Nephron (organoid): Measurements from ENCODE around the gene ARHGAP15.

Source experiments
- H3K27ac Mint-ChIP-seq, 3 experiments: 2 replicates each; pipeline ENCODE4 v1.8.0; 2020; ENCODE audit warnings: mixed read lengths in 3 of 3, mild to moderate bottlenecking in 2 of 3, moderate library complexity in 1 of 3
- H3K27me3 Mint-ChIP-seq: 2 replicates; pipeline ENCODE4 v1.8.0; 2021; ENCODE audit warnings: low read depth, mild to moderate bottlenecking, moderate library complexity, mixed read lengths
- H3K36me3 Mint-ChIP-seq: 2 replicates; pipeline ENCODE4 v1.8.0; 2020; ENCODE audit warnings: low read depth, mixed read lengths
- H3K4me1 Mint-ChIP-seq: 2 replicates; pipeline ENCODE4 v1.8.0; 2020; ENCODE audit warnings: mixed read lengths
- H3K4me3 Mint-ChIP-seq, 3 experiments: 2 replicates each; pipeline ENCODE4 v1.8.0; 2020; ENCODE audit warnings: mild to moderate bottlenecking in 3 of 3, mixed read lengths in 3 of 3, moderate library complexity in 2 of 3
- H3K9me3 Mint-ChIP-seq: 2 replicates; pipeline ENCODE4 v1.8.0; 2020; ENCODE audit warnings: mixed read lengths
- TF ChIP-seq, protein P1 (sequence below), 3 experiments: fragments of 200-600 bp; sonication (generic); IDR thresholded peaks; one replicate each; pipeline ENCODE4 v1.5.0; 2021; ENCODE audit warnings: antibody characterized with exemption in 3 of 3; ENCODE audit not compliant: unreplicated experiment in 3 of 3

The ARHGAP15 gene

DNA sequence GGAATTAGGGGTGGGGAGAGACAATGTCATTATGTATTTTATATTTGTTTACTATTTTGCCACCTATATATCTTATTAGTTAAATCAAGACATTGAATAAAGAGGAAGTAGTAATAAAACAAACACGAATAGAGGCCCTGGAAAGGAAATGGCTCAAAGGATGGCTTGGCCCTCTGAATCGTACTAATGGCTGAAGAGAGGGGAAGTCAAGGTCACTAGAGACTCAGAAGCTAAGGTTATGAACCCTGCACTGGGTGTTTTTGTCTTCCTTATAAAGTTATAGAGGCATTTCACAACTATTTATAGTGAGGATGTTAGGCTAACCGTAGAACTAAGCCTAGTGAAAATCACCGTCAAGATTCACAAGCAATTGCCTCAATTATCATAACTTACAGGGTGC, 685.9 kb downstream of the ARHGAP15 start:
- Mint-ChIP-seq H3K4me3 (no peak overlapping the region), H3K27me3 (no peaks in the 10 kb centered on the region), H3K4me1 (peaks cover 8% of the 10 kb centered on the region), H3K27ac (no peak overlapping the region), H3K9me3 (peaks cover 6% of the 10 kb centered on the region), H3K36me3 (no peaks in the 10 kb centered on the region)
- TF ChIP-seq, protein P1, sequence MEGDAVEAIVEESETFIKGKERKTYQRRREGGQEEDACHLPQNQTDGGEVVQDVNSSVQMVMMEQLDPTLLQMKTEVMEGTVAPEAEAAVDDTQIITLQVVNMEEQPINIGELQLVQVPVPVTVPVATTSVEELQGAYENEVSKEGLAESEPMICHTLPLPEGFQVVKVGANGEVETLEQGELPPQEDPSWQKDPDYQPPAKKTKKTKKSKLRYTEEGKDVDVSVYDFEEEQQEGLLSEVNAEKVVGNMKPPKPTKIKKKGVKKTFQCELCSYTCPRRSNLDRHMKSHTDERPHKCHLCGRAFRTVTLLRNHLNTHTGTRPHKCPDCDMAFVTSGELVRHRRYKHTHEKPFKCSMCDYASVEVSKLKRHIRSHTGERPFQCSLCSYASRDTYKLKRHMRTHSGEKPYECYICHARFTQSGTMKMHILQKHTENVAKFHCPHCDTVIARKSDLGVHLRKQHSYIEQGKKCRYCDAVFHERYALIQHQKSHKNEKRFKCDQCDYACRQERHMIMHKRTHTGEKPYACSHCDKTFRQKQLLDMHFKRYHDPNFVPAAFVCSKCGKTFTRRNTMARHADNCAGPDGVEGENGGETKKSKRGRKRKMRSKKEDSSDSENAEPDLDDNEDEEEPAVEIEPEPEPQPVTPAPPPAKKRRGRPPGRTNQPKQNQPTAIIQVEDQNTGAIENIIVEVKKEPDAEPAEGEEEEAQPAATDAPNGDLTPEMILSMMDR (IDR thresholded peaks at IDR 0.05; ENCODE audit: unreplicated experiment in 3 of 3), result no peak

DNA sequence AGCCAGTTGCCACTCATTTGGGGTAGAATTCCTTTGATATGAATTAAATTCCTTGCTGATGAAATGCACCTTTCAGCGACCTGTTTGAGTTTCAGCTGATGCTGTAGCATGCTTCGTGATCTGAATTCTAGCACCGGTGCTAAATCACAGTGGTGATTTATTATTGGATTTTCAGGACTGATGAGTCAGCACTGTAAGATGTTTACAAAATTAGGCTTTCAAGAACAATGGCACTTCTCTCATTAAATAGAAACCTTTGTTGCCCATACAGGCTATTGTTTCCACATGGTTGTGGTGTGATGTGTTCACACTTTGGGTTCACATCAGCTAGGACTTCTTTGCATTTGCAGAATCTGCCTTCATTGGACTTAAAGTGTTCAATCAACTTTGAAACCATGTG, 687.7 kb downstream of the ARHGAP15 start:
- Mint-ChIP-seq H3K4me1 (peaks cover 23% of the 10 kb centered on the region), H3K9me3 (no peaks in the 10 kb centered on the region), H3K4me3 (no peak overlapping the region), H3K27me3 (no peaks in the 10 kb centered on the region), H3K36me3 (no peaks in the 10 kb centered on the region), H3K27ac (no peak overlapping the region)
- TF ChIP-seq, protein P1 (IDR thresholded peaks at IDR 0.05; ENCODE audit: unreplicated experiment in 3 of 3), result no peak
